ENCODE measurements around the gene MAP7D3.

The MAP7D3 gene

GRCh38 chrX:136163689-136164088 lies 87.5 kb downstream of the MAP7D3 start:
- no peak for ATAC-seq (ENCODE audit: low read depth)

More at GRCh38 chrX:136163689-136164088, 87.5 kb downstream of the MAP7D3 start:
- Histone ChIP-seq H3K27me3 (ENCODE audit: insufficient read depth, poor library complexity, severe bottlenecking) (no peaks in the 10 kb centered on the region), H3K27ac (ENCODE audit: poor library complexity, severe bottlenecking) (no peak overlapping the region), H3K9me3 (ENCODE audit: severe bottlenecking) (no peaks in the 10 kb centered on the region), H3K4me3 (ENCODE audit: severe bottlenecking) (no peak overlapping the region), H3K4me1 (ENCODE audit: insufficient read depth, poor library complexity, severe bottlenecking) (peaks cover 20% of the 10 kb centered on the region), H3K36me3 (ENCODE audit: low read depth) (no peaks in the 10 kb centered on the region)
- no peak for DNase-seq (ENCODE audit: low spot score)
- TF ChIP-seq CTCF (IDR thresholded peaks at IDR 0.05; ENCODE audit: poor library complexity, severe bottlenecking) = no peak

Data from RWPE2 (cell line).